Stimulated activated CD4-positive, alpha-beta T cell treated with anti-CD3 and anti-CD28 coated beads, Interleukin-12 subunit alpha, Interleukin-12 subunit beta, amount 100 ng/mL, for 24 hours (primary cell): ENCODE measurements around the gene MLYCD.

Experiments
- DNase-seq, 2 experiments: peaks; one replicate each; pipeline ENCODE4 v3.0.0-alpha.2; 2020; ENCODE audit warnings: low read depth in 2 of 2

Gene MLYCD

GRCh38 chr16:83899272-83899897, 470 bp downstream of the MLYCD start:
- DNase-seq, result peak in 1 of 2 experiments; percentile 19

- DNase-seq, result no peak
Observed at GRCh38 chr16:83899978-83900377, 1.1 kb downstream of the MLYCD start.

- DNase-seq, result no peak
Observed at GRCh38 chr16:83900571-83900970, 1.7 kb downstream of the MLYCD start.

- DNase-seq, result no peak
Observed at GRCh38 chr16:83901101-83901500, 2.2 kb downstream of the MLYCD start.

- DNase-seq, result no peak
Observed at GRCh38 chr16:83903751-83904150, 4.8 kb downstream of the MLYCD start.

- no peak for DNase-seq
Observed at GRCh38 chr16:83906683-83907082, 7.8 kb downstream of the MLYCD start.

GRCh38 chr16:83907111-83907510, 8.2 kb downstream of the MLYCD start:
- DNase-seq, result no peak

GRCh38 chr16:83907631-83908250, 8.8 kb downstream of the MLYCD start:
- DNase-seq, result no peak

- no peak for DNase-seq
Observed at GRCh38 chr16:83908798-83909197, 9.9 kb downstream of the MLYCD start.

- no peak for DNase-seq
Observed at GRCh38 chr16:83911290-83911689, 12.4 kb downstream of the MLYCD start.

- DNase-seq, result no peak
Observed at GRCh38 chr16:83912519-83913244, 13.8 kb downstream of the MLYCD start.

GRCh38 chr16:83913245-83913633, 14.3 kb downstream of the MLYCD start:
- DNase-seq, result no peak

- DNase-seq, result no peak
Observed at GRCh38 chr16:83914091-83914710, 15.3 kb downstream of the MLYCD start.

GRCh38 chr16:83915081-83915480, 16.2 kb downstream of the MLYCD start:
- no peak for DNase-seq

GRCh38 chr16:83915491-83915890, 16.6 kb downstream of the MLYCD start:
- DNase-seq, result no peak

GRCh38 chr16:83917152-83918120, 18.5 kb downstream of the MLYCD start:
- no peak for DNase-seq

- DNase-seq, result no peak
Observed at GRCh38 chr16:83920894-83921491, 22.1 kb downstream of the MLYCD start.

- no peak for DNase-seq
Observed at GRCh38 chr16:83923581-83924365, 24.9 kb downstream of the MLYCD start.

- no peak for DNase-seq
Observed at GRCh38 chr16:83924686-83925085, 25.8 kb downstream of the MLYCD start.
